Stimulated activated CD8-positive, alpha-beta memory T cell treated with anti-CD3 and anti-CD28 coated beads, Interleukin-12 subunit alpha, Interleukin-12 subunit beta, amount 100 ng/mL, for 4 hours (primary cell): ENCODE results near the gene SLC35F1.

ENCODE experiments used
- DNase-seq: peaks from one replicate; pipeline ENCODE4 v3.0.0-alpha.2; 2020; ENCODE audit warnings: low read depth

The SLC35F1 gene

DNA sequence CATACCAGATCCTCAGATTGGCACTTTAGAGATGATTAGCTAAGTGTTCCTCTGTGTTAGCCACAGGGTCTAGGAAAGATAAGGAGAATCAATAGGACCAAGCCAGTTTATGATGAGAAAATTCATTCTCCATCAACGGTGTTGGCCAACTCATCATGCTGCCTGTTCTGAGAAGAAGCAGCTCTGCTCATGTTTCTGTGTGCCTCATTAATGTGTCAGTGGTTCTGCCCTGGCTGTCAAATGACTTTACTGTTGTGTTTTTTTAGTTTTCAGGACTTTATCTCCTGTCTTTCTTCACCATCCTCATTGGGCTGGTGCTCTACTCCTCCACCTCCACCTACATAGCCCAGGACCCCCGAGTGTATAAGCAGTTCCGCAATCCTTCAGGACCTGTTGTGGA lies 406.7 kb downstream of the SLC35F1 start:
- no peak for DNase-seq

DNA sequence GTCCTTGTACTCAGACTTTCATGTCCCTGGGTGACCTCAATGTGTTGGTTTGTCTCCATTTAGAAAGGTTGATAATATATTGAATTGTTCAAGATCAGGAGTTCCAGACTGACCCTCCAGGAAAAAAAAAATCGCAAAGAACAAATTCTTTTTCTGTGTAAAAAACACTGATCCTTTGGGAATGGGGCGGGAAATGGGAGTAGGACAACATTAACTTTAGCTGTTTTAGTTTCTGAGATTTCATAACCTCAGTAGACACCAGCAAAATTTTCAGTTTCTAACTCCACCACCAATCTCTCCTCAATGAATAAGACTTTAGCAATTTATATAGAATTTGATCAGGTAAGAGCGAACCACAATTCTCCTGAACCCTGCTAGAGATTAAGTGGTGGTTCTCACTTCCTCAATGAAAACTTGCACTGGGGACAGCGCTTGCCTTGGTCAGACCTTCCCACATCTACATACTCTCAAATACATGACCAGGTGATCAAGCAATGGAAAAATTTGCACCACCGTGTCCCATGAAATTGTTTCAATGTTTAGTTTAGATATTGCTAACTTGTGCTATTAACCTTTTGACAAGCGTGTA lies 409.8 kb downstream of the SLC35F1 start:
- DNase-seq, result no peak

DNA sequence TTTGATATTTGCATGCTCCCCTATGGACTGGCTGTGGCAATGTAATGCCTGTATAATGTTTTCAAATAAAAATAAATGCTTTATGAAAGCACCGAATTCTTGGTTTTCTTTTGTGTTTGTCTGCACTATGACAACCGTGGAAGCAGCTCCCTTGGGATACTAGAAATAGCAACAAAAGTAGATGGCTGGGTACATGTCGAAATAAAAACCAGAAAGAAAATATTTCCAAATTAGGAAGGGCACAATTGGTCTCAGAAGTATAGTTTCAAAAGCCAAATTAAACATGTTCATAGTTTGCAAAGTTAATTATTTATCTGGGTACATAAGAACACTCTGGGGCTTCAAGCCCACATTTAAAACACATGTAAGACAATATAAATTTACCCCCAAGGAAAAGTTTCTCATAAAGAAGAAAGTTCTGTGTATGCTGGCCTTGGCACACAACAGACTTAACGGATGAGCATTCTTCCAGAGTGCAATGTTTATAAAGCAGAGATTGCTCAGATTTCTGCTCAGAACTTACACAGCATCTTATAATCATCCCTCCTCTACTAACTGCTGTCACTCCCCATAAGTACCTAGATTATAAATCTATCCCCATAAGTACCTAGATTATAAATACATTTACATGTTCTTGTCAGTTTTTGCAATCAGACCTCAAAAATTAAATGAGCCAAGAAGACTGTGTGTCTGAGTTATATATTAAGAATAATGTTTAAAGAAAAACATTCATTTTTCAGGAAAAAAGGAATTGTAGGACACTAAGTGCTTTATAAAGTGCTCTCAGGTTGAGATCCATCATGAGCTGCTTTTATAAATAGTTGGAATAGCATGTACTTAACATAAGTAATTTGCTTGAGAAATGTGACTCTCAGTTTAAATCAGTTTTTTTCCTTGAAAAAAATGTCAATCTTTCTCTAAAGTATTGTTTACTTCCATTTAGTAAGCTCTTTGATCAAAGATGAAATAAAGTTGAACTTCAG lies 410.8 kb downstream of the SLC35F1 start:
- DNase-seq, result no peak

DNA sequence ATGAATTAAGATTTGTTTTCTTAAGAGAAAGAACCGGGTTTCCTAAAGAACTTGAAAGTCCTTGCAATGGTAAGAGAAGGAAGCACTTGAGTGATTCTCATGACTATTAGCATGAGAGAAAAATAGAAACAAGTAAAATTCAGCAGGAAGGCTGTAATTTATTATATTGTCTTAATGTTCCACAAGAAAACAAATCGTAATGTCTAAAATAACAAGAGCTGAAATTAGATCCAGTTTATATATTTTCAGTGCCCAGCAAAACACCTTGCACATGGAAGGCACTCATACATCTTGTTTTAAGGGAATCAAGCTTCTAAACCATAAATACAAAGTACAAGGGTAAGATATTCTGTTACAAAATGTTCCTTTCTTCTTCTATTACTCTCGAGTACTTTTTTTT lies 411.6 kb downstream of the SLC35F1 start:
- DNase-seq, result no peak

DNA sequence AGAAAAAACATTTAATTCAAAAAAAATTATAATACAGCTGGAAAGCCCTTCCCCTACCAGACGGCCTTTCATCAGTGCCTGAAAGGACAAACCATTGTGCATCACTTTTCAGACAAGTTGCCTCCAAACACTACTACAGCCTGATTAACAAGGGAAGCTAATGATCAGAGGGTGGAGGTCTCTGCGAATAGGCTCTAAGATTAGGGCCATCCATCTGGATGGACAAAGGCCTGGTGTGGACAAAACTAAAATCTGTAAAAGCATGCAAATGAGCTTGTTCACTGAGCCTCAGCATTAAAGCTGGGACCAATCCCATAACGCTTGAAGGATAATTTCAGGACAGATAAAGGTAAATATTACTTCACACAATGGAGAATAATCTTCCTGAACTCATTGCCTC lies 412.4 kb downstream of the SLC35F1 start:
- no peak for DNase-seq

DNA sequence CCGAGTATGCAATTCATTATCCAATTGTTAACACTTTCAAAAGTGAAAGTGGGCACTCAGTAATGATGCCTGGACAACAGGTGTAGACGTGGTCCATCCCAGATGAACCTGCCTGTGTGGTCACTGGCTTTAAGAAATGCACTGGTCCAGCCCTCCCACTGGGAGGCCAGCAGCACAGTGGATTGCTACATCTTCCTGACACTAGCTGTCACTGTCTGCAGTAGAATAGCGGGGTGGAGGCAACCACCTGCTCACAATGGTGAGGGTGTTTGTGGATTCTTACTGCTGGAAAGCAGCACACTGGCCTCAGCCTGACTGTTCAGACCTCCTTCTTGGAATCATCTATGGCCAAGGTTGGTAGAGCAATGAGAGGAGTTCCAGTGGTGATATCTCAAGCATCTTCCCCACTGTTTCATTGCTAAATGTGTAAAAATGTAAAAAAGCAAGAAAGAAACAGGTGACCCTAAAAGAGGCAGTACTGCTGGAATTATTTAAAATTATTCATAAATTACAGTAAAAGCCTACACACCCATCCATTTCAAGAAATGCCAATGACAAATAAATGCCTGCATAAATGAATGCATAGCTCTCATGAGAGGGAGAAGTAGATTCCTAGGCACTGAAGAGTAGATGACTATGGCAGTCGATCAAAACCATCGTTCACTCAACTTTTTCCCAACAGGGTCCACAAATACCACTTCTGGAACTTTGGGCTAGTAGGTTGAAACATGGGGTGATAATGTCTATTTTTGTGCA lies 413.0 kb downstream of the SLC35F1 start:
- no peak for DNase-seq

DNA sequence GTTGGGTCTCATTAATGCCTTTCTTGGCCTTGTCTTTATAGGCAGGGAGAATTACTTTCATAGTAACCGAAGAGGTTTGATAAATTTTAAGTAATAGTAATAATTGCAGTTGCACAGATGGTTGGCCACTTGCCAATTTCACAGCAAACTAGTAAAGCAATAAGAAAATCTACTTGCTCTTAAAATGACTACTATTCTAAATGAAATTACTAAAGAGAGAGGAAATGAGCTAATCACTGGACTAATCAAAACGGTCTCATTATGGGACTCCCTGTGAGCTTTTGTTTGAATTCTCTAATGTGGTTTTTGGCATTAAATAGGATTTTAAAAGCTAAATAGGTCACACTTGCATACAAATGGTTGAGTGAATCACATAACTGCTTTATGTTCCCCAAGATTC lies 413.6 kb downstream of the SLC35F1 start:
- no peak for DNase-seq

DNA sequence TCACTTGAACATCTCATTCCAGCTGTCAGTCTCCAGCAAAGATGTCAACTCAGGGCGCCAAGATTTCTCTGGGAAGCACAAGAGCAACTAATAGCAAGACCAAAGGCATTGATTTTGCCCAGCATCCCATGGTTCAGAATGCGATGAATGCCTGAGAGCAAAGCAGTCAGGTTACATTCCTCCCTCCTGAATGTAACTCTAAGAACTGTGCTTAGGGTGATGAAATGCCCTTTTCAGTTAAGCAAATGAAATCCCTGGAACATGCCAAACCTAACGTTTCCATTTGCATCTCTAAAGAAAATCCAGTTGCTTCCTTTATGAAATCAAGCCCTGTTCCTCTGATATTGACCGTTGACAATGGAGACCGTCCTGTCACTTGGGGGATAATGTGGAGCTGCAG lies 417.1 kb downstream of the SLC35F1 start:
- no peak for DNase-seq

DNA sequence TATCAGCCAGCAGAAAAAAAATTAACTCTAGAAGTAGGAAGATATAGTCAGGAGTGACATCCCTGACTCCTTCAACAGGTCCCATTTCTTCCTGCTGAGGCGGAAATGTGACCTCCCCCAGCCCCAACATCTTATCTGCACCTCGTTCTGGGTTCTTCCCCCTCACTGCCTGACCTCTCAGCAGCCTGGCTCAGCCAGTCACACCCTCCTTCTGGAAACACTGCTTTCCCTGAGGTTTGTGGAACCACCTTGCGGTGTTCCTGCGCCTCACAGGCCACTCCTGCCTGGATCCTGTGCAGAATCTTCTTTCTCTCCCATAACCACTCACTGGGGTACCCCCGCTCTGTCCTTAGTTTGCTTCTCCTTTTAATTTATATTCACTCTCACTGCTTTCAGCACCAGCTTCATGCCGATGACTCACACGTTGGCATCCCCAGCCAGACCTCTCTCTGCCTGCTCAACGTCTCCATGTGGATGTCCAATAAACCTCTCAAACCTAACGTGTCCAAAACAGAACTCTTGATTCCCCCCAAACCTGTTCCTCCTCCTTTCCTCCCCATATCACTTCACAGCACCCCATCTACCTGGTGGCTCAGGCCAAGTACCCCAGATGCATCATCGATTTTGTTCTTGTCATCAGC lies 418.3 kb downstream of the SLC35F1 start:
- no peak for DNase-seq

DNA sequence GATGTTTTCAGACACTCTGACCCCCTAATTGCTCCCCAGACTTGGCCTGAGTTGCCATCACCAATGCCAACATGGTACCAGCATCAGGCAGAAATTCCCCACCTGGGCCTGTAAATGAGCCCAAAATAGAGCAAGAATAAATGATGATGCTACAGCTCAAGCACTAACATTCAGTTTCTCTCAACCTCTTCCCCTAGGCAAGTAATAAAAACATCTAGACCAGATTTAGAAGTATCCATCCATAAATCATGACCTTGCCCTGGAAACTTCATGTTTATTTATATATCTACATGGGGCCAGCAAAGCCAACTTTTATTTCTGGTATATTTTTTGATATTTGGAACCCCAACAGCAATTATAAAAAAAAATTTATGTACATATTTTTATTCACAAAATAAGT lies 419.6 kb downstream of the SLC35F1 start:
- DNase-seq, result no peak

DNA sequence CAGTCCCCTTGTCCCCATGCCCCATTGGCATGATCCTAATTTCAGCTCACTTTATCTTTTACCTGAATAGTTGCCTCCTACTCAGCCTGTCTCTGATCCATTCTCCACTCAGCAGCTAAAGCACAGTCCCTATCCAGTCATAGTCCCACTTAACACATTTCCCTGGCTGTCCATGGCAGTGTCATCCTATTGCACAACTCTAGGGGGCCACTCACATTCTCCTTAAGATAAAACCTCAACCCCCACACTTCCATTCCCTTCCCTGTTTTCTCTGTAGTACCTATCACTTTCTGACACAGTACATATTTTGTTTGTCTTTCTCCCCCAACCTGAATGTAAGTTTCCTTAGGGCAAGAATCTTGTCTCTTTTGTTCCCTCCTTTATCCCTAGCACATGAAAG lies 420.2 kb downstream of the SLC35F1 start:
- DNase-seq, result no peak

DNA sequence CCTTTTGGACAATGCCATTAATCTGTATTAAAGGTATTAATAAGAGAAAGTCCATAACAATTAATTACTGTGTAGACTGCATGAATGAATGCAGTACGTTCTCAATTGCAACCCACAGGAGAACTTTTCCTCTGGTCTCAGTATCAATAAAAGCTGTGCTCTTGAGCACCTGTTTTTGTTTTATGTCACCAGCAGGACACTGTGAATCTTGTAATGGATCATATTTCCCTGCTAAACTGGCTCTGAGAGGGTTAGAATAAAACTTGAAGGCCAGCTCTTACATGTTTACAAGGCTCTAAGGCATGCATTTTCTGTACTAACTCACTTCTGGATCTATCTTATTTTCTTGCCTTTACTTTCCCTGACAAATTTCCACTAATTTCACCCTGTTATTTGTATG lies 426.7 kb downstream of the SLC35F1 start:
- DNase-seq, result no peak

DNA sequence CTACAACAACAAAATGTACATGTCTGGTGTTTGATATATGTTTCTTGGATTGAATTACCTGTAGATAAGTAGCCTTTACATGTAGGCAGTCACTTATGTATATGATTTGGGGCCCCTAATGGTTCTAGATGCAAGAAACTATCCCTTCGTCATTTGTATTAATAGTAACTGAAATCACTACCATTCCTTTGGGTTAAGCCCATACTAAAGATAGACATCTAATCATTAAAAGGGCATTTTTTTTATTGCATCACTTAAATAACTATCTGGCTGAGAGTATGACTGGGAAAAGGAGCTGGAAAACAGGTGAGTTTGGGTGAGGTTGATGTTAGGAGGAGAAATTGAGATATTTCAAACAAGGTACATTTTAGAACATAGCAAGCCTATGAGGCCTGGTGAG lies 427.6 kb downstream of the SLC35F1 start:
- DNase-seq, result no peak

DNA sequence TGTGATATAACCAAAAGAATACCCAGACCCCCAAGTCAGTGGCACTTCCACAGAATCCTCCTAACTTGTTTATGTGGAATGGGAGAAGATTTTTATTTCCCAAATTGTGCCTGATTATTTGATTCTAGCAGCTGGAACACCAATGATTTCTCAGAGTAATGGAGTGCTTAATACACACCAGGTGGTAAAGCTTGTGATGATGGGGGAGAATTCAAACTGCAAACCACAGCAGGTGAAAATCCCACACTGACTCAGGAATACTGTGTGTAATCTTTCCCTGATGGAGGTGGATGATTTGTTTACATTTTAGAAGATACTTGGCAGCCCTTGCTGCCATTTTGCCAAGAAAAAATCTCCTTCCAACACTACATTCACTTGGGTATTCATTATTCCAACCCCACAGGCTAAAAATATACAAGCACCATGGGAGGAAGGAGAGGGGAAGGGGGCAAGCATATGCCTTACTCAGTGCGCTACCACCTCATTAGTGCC lies 428.3 kb downstream of the SLC35F1 start:
- no peak for DNase-seq

DNA sequence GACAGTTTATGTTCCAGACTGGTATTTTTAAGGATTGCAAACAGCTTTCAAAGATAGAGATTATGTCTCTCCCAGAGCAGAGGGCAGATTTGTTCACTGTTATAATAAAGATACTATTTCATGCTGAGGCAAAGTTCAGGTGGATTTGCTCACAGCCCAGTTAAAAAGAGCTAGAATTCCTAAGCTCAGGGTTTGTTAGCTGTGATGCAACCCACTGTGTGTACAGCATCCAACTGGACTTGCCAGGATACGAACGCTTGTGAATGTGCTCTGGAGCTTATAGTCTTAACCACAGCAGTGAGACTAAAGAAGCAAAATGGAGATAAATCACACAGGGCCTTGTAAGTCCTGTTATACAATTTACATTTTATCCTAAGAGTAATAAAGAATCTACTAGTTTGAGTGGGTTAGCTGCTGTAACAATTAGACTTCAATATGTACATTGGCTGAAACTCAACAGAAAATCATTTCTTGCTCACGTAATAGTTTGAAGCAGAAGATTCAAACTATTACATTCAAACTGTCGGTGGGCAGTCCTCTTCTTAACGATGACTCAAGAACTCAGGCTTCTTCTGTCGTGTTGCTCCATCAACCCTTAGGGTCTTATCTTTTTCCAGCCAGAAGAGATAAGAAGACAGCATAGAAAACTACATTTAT lies 437.1 kb downstream of the SLC35F1 start:
- DNase-seq, result no peak

DNA sequence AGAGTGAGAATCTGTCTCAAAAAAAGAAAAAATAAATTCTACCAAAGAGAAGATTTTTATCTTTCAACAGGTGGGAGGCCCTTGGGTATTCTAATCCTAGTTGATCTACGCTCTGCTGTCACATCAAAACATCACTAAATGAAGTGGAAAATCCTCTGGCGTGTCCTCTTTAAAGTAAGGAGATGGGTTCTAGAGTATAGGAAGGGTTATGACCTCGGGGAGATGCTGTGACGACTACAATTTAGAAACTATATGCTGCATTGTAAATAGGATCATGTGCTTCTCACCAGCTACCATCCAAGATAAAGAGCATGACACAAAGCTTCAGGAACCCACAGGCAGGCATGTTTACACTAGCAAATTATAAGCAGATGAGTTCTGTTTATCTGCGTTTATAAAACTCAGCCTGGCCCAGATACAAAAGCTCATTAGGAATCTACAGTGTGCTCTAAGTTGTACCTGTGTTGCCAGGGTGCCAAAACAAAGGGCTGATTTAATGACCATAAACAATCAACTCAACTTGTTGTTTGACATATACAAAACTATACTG lies 443.9 kb downstream of the SLC35F1 start:
- DNase-seq, result no peak

DNA sequence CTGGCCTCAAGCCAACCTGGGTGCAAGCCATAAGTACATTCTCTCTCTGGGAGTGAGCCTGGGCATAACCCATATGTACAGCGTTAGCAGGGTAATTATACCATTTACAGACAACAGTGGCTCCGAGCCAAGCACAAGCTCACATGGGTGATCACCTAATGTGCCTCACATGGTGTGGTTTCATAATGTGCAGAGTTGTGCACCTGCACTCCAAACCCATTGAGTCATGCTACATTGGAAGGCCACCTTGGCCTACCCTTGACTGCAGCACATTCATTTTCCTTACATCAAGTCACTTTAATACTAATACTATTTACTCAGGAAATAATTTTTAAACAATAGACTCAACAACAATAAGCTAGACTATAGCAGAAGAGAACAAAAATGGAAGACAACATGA lies 446.5 kb downstream of the SLC35F1 start:
- no peak for DNase-seq

DNA sequence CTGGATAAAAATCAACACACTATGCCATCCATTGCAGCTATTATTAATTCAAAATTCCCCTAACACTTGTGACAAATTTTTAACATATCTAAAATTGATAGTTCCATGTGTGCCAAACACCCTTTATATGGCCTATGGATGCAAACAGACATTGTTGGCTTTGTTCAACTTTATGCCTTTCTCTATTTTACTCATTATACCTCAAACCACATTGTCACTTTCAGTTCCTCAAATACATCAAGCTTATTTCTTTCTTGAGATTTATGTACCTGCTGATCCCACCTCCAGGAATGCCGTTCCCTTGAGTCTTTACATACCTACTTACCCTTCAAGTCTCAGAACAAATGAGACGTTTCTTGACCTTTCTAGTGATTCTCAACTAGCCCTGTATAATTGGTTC lies 447.6 kb downstream of the SLC35F1 start:
- no peak for DNase-seq

DNA sequence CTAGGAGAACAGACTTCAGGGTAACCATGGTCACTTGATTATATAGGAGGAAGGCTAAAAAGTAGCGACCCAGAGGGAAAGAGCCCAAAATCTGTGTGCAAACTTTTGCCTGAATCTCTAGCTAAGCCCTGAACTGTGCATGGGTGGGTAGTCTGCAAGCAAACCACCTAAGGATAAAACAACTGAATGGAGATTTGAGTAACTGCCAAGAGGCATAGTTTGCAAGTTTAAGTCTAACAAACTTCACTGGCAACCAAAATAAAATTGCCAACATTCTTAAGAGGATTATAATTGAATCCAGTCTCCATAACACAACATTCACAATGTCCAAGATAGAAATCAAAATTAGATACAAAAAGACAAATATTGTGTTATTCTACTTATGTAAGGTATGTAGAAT lies 449.0 kb downstream of the SLC35F1 start:
- DNase-seq, result no peak

DNA sequence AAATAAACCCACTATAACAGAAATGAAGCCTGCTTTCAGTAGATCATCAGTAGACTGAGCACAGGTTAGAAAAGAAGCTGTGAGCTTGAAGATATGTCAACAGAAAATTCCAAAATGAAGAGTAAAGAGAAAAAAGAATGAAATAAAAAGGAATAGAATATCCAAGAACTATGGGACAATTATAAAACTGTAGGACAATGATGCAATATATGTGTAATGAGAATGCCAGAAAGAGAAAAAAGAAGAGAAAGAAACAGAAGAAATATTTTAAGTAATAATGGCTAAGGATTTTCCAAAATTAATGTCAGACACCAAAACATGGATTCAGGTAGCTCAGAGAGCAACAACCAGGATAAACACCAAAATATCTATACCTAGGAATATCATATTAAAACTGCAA lies 449.6 kb downstream of the SLC35F1 start:
- DNase-seq, result no peak
